SK-N-MC (cell line): ENCODE data around the gene PIF1.

Source experiments
- EZH2 ChIP-seq: fragments of 200-600 bp; sonication (generic); IDR thresholded peaks from one replicate; pipeline ENCODE4 v1.6.1; 2017; ENCODE audit warnings: antibody characterized with exemption
- POLR2AphosphoS5 ChIP-seq: IDR thresholded peaks from 2 replicates; pipeline ENCODE4 v1.6.1; 2012; ENCODE audit warnings: mild to moderate bottlenecking, low read depth, low read length, borderline replicate concordance

DNA sequence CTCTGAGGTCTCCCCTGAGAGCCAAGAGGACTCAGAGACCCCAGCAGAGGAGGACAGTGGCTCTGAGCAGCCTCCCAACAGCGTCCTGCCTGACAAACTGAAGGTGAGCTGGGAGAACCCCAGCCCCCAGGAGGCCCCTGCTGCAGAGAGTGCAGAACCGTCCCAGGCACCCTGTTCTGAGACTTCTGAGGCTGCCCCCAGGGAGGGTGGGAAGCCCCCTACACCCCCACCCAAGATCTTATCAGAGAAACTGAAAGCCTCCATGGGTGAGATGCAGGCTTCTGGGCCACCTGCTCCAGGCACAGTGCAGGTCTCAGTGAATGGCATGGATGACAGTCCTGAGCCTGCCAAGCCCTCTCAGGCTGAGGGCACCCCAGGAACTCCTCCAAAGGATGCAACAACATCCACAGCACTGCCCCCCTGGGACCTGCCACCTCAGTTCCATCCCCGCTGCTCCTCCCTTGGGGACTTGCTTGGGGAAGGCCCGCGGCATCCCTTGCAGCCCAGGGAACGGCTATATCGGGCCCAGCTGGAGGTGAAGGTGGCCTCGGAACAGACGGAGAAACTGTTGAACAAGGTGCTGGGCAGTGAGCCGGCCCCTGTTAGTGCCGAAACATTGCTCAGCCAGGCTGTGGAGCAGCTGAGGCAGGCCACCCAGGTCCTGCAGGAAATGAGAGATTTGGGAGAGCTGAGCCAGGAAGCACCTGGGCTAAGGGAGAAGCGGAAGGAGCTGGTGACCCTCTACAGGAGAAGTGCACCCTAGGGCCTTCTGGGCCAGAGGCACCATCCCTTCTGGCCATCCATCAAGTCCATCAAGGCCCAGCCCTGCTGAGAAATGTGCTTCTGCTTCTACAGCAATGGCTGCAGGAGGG is 39.9 kb upstream of the PIF1 start:
- TF ChIP-seq EZH2 (no peak), POLR2AphosphoS5 (no peak)
